ENCODE measurements around the gene CCDC134. TPM values are rescaled to one million over a fixed set of nuclear protein-coding genes. Genes with fewer than 3 reads are reported as not detected.

CCDC134 gene
- polyA plus RNA-seq, 1 of the 3 experiments (the other 2 are of a cell fraction): 2.0 TPM

- POLR2A ChIA-PET: no interaction called here
- Histone ChIP-seq H4K20me1 (ENCODE audit: insufficient read depth) (no peaks in the 10 kb centered on the region), H3K9me2 (no peaks in the 10 kb centered on the region), H3K4me2 (no peak overlapping the region), H3K4me3 (ENCODE audit: low read depth in 2 of 2, low read length in 1 of 2) (no peak overlapping the region), H3K9ac (no peak overlapping the region), H3K27me3 (ENCODE audit: insufficient read depth) (no peaks in the 10 kb centered on the region), H3F3A (replicated peaks; ENCODE audit: insufficient read depth) (no peaks in the 10 kb centered on the region), H3K79me2 (ENCODE audit: insufficient read depth) (0 out of 2 replicates have a peak, but pooled peaks cover 6% of the 10 kb centered on the region), H2AFZ (ENCODE audit: low read depth) (no peak overlapping the region), H3K4me1 (ENCODE audit: control insufficient read depth in 1 of 2, insufficient read depth in 2 of 2, low read depth in 1 of 2, low read length in 1 of 2) (peaks cover 0 to 3% of the 10 kb centered on the region in 2 experiments; a peak in 1 of 4 replicates), H3K9me3 (no peaks in the 10 kb centered on the region), H3K27ac (ENCODE audit: low read depth in 2 of 2, low read length in 1 of 2) (no peak overlapping the region), H3K36me3 (replicated peaks in 1 of 2; ENCODE audit: control insufficient read depth in 1 of 2, insufficient read depth in 2 of 2, low read length in 1 of 2) (no peaks in the 10 kb centered on the region)
- TF ChIP-seq, protein P1, sequence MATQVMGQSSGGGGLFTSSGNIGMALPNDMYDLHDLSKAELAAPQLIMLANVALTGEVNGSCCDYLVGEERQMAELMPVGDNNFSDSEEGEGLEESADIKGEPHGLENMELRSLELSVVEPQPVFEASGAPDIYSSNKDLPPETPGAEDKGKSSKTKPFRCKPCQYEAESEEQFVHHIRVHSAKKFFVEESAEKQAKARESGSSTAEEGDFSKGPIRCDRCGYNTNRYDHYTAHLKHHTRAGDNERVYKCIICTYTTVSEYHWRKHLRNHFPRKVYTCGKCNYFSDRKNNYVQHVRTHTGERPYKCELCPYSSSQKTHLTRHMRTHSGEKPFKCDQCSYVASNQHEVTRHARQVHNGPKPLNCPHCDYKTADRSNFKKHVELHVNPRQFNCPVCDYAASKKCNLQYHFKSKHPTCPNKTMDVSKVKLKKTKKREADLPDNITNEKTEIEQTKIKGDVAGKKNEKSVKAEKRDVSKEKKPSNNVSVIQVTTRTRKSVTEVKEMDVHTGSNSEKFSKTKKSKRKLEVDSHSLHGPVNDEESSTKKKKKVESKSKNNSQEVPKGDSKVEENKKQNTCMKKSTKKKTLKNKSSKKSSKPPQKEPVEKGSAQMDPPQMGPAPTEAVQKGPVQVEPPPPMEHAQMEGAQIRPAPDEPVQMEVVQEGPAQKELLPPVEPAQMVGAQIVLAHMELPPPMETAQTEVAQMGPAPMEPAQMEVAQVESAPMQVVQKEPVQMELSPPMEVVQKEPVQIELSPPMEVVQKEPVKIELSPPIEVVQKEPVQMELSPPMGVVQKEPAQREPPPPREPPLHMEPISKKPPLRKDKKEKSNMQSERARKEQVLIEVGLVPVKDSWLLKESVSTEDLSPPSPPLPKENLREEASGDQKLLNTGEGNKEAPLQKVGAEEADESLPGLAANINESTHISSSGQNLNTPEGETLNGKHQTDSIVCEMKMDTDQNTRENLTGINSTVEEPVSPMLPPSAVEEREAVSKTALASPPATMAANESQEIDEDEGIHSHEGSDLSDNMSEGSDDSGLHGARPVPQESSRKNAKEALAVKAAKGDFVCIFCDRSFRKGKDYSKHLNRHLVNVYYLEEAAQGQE (IDR thresholded peaks at IDR 0.05; ENCODE audit: low read depth, low read length): no peak
- no peak for TF ChIP-seq NFIC (IDR thresholded peaks at IDR 0.05; ENCODE audit: borderline replicate concordance)
- TF ChIP-seq ELF1 (IDR thresholded peaks at IDR 0.05): no peak
- TF ChIP-seq EZH2phosphoT487 (IDR thresholded peaks at IDR 0.05; ENCODE audit: borderline replicate concordance, low read depth): no peak
- no peak for TF ChIP-seq GABPA (IDR thresholded peaks at IDR 0.05; ENCODE audit: low read depth)
- no peak for TF ChIP-seq TCF12 (IDR thresholded peaks at IDR 0.05)
- TF ChIP-seq POLR2AphosphoS5 (IDR thresholded peaks at IDR 0.05; ENCODE audit: low read depth, low read length): no peak
- no peak for TF ChIP-seq NRF1 (IDR thresholded peaks at IDR 0.05; ENCODE audit: low read depth, low read length)
- TF ChIP-seq, protein P2, sequence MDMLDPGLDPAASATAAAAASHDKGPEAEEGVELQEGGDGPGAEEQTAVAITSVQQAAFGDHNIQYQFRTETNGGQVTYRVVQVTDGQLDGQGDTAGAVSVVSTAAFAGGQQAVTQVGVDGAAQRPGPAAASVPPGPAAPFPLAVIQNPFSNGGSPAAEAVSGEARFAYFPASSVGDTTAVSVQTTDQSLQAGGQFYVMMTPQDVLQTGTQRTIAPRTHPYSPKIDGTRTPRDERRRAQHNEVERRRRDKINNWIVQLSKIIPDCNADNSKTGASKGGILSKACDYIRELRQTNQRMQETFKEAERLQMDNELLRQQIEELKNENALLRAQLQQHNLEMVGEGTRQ (IDR thresholded peaks at IDR 0.05; ENCODE audit: borderline replicate concordance, low read depth, low read length): no peak
- TF ChIP-seq, protein P3, sequence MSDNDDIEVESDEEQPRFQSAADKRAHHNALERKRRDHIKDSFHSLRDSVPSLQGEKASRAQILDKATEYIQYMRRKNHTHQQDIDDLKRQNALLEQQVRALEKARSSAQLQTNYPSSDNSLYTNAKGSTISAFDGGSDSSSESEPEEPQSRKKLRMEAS (IDR thresholded peaks at IDR 0.05; ENCODE audit: low read depth): no peak
- no peak for TF ChIP-seq MEF2A (IDR thresholded peaks at IDR 0.05; ENCODE audit: borderline replicate concordance, low read depth)
- no peak for TF ChIP-seq RFX5 (IDR thresholded peaks at IDR 0.05; ENCODE audit: low read length)
- CTCF ChIA-PET: no interaction called here
- DNase-seq: no peak
These were observed 5.2 kb downstream of the CCDC134 start for GRCh38 chr22:41805639-41806038.

GRCh38 chr22:41808400-41808799, 7.9 kb downstream of the CCDC134 start:
- POLR2A ChIA-PET: no interaction called here
- CTCF ChIA-PET: no interaction called here
- TF ChIP-seq CTCF (IDR thresholded peaks at IDR 0.05) (no peak), TEAD4 (IDR thresholded peaks at IDR 0.05; ENCODE audit: borderline replicate concordance, insufficient read depth) (no peak), SMC3 (IDR thresholded peaks at IDR 0.05; ENCODE audit: low read depth, low read length) (no peak), RAD21 (IDR thresholded peaks at IDR 0.05; ENCODE audit: low read length) (no peak), MEF2A (IDR thresholded peaks at IDR 0.05; ENCODE audit: borderline replicate concordance, low read depth) (no peak), EP300 (IDR thresholded peaks at IDR 0.05; ENCODE audit: borderline replicate concordance in 1 of 2, low read depth in 1 of 2, low read length in 1 of 2) (no peak), RXRA (IDR thresholded peaks at IDR 0.05; ENCODE audit: borderline replicate concordance, low read depth) (no peak), NRF1 (IDR thresholded peaks at IDR 0.05; ENCODE audit: low read depth, low read length) (no peak), ELF1 (IDR thresholded peaks at IDR 0.05) (no peak)
- TF ChIP-seq, protein P1 (IDR thresholded peaks at IDR 0.05; ENCODE audit: low read depth, low read length): no peak

More at GRCh38 chr22:41808400-41808799, 7.9 kb downstream of the CCDC134 start:
- no peak for DNase-seq
- Histone ChIP-seq H3K36me3 (replicated peaks in 1 of 2; ENCODE audit: control insufficient read depth in 1 of 2, insufficient read depth in 2 of 2, low read length in 1 of 2) (no peaks in the 10 kb centered on the region), H3K79me2 (ENCODE audit: insufficient read depth) (no peaks in the 10 kb centered on the region), H3K4me2 (no peak overlapping the region), H3K27me3 (ENCODE audit: insufficient read depth) (no peaks in the 10 kb centered on the region), H4K20me1 (ENCODE audit: insufficient read depth) (no peaks in the 10 kb centered on the region), H3K4me3 (ENCODE audit: low read depth in 2 of 2, low read length in 1 of 2) (no peak overlapping the region), H3K27ac (ENCODE audit: low read depth in 2 of 2, low read length in 1 of 2) (no peak overlapping the region), H3F3A (replicated peaks; ENCODE audit: insufficient read depth) (no peaks in the 10 kb centered on the region), H3K4me1 (ENCODE audit: control insufficient read depth in 1 of 2, insufficient read depth in 2 of 2, low read depth in 1 of 2, low read length in 1 of 2) (no peaks in the 10 kb centered on the region), H2AFZ (ENCODE audit: low read depth) (no peak overlapping the region), H3K9me2 (no peaks in the 10 kb centered on the region), H3K9ac (no peak overlapping the region), H3K9me3 (no peaks in the 10 kb centered on the region)
- 84% methylated on average over 2 of the region's 6 CpGs for WGBS (ENCODE audit: low lambda C conversion rate)
